ENCODE results near the gene IRAK4. TPM values are rescaled to one million over a fixed set of nuclear protein-coding genes. Genes with fewer than 3 reads are reported as not detected.
"Not testable (repeated sequence)": the region's sequence is repeated elsewhere in the genome, so short reads cannot be mapped to it uniquely, and the experiment has no call there.

The IRAK4 gene
- total and polyA plus RNA-seq, 5 donors, result 4.8 to 12.9 (median 8.7) TPM

DNA sequence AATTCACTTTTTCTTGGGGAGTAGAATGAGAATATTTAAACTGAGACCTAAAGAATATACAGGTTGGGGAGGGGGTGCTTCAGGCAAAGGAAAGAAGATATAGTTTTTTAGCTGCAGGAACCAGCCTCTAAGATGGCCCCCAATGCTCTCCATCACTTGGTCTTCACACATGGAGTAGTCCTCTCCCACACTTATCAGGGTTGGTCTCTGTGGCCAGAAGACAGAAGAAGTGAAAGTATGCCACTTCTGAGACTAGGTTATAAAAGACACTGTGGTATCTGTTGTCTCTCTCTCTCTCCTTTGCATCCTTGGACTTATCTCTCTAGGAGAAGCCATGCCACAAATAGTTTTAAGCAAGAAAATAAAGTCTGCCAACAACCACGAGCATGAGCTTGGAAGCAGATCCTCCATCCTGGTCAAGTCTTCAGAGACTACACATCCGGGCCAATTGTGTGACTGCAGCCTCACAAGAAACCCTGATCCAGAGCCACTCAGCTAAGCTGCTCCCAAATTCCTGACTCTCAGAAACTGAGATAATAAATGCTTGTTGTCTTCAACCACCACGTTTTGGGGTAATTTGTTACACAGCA is 18.1 kb upstream of the IRAK4 start:
- Histone ChIP-seq H3K27ac (ENCODE audit: low read length) (no peak overlapping the region), H3K9me3 (ENCODE audit: control insufficient read depth, low read length) (no peaks in the 10 kb centered on the region), H3K4me3 (ENCODE audit: low read length) (no peak overlapping the region), H3K27me3 (ENCODE audit: control insufficient read depth, insufficient read depth) (no peaks in the 10 kb centered on the region), H3K4me1 (ENCODE audit: control insufficient read depth, insufficient read depth, low read length) (no peaks in the 10 kb centered on the region)
- ATAC-seq (no peak), DNase-seq (no peak)
- WGBS, result 61% methylated on average over 3 of the region's 3 CpGs
- intact Hi-C loops (cut with DNase I), result no loop called here

DNA sequence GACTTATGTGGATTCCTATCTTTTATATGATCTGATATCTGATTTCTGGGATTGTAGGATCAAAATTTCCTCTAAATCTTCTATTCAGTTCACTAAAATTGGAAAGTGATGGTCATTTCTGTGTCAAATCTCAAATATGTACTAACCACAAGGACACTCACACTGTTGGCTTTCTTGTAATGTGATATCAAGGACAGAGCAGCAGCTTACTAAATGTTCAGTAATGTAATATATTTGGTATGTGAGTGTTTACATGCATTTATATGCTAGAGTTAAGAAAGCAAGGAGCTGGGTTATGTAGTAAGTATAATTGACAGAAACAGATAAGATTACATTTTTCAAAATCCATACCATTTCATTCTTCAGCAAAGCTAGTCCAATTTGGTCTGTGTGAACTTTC is 16.6 kb upstream of the IRAK4 start:
- H3K27me3 ChIP-seq (ENCODE audit: control insufficient read depth, insufficient read depth), result no peaks in the 10 kb centered on the region
- intact Hi-C loops (cut with DNase I), result no loop called here
- no peaks in the 10 kb centered on the region for H3K4me1 ChIP-seq (ENCODE audit: control insufficient read depth, insufficient read depth, low read length)
- no peak overlapping the region for H3K27ac ChIP-seq (ENCODE audit: low read length)
- ATAC-seq (no peak), DNase-seq (no peak)
- no peak overlapping the region for H3K4me3 ChIP-seq (ENCODE audit: low read length)
- no peaks in the 10 kb centered on the region for H3K9me3 ChIP-seq (ENCODE audit: control insufficient read depth, low read length)

DNA sequence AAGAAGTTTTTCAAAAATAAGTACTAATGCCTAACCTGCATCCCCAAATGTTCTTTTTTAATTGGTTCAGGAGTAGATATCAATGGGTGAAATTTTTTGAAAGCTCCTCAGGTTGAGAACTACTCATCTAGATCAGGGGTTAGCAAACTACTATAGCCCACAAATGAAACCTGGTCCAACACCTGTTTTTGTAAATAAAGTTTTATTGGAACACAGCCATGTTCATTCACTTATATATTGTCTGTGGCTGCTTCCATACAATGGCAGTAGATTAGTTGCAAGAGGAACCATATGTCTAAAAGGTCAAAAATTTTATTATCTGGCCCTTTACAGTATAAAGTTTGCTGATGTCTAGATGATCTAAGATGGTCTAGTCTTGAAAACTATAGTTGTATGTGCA is 13.9 kb upstream of the IRAK4 start:
- ATAC-seq, result no peak
- no peaks in the 10 kb centered on the region for H3K4me1 ChIP-seq (ENCODE audit: control insufficient read depth, insufficient read depth, low read length)
- H3K4me3 ChIP-seq (ENCODE audit: low read length), result no peak overlapping the region
- DNase-seq, result no peak
- no peak overlapping the region for H3K27ac ChIP-seq (ENCODE audit: low read length)
- no peaks in the 10 kb centered on the region for H3K9me3 ChIP-seq (ENCODE audit: control insufficient read depth, low read length)
- intact Hi-C loops (cut with DNase I), result no loop called here
- H3K27me3 ChIP-seq (ENCODE audit: control insufficient read depth, insufficient read depth), result no peaks in the 10 kb centered on the region

DNA sequence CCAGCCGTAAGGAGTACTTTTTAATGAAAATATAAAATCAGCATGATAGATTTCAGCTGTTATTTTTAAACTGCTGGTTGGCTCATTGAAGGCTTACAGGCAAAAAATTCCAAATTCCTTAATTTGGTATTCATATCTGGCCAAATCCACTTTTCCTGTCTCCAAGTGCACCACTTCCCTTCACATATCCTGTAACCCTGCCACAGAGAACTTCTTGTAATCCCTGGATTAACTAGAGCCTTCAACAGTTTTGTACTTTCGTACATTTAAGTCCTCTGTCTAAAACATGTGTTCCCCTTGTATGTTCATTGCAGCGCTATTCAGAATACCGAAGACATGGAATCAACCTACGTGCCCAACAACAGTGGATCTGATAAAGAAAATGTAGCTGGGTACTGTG is 9.7 kb upstream of the IRAK4 start:
- no peak overlapping the region for H3K27ac ChIP-seq (ENCODE audit: low read length)
- no peaks in the 10 kb centered on the region for H3K4me1 ChIP-seq (ENCODE audit: control insufficient read depth, insufficient read depth, low read length)
- H3K9me3 ChIP-seq (ENCODE audit: control insufficient read depth, low read length), result no peaks in the 10 kb centered on the region
- DNase-seq, result no peak
- H3K4me3 ChIP-seq (ENCODE audit: low read length), result no peak overlapping the region
- no peaks in the 10 kb centered on the region for H3K27me3 ChIP-seq (ENCODE audit: control insufficient read depth, insufficient read depth)
- intact Hi-C loops (cut with DNase I), result no loop called here
- WGBS, result 92% methylated on average over 5 of the region's 5 CpGs
- no peak for ATAC-seq

DNA sequence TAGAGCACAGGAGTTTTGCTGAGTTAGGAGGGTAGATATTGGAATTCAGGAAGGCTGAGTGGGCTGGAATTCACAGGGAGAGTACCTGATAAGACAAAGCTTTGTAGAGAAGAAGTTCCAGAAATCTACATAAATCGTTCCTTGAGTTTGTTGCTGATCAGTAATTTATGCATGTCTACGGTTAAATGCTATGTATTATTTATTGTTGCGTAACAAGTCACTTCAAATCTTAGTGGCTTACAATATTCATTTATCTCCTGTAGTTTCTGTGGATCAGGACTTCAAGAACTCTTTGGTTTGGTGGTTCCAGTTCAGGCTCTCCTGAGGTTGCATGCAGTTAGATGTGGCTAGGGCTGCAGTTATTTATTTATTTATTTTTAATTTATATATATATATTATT is 7.9 kb upstream of the IRAK4 start:
- WGBS, result 92% methylated on average over 3 of the region's 3 CpGs
- no peak for DNase-seq
- intact Hi-C loops (cut with DNase I), result no loop called here

DNA sequence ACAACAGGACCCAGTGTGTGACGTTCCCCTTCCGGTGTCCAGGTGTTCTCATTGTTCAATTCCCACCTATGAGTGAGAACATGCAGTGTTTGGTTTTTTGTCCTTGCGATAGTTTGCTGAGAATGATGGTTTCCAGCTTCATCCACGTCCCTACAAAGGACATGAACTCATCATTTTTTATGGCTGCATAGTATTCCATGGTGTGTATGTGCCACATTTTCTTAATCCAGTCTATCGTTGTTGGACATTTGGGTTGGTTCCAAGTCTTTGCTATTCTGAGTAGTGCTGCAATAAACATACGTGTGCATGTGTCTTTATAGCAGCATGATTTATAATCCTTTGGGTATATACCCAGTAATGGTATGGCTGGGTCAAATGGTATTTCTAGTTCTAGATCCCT is 7.4 kb upstream of the IRAK4 start:
- H3K9me3 ChIP-seq (ENCODE audit: control insufficient read depth, low read length); intact Hi-C loops (cut with DNase I); H3K4me1 ChIP-seq (ENCODE audit: control insufficient read depth, insufficient read depth, low read length); H3K27me3 ChIP-seq (ENCODE audit: control insufficient read depth, insufficient read depth); ATAC-seq; H3K27ac ChIP-seq (ENCODE audit: low read length); H3K4me3 ChIP-seq (ENCODE audit: low read length); DNase-seq: not testable (repeated sequence)
- WGBS, result over 99% methylated on average over 5 of the region's 6 CpGs

More for the DNA sequence above, 7.9 kb upstream of the IRAK4 start:
- no peak for ATAC-seq
- Histone ChIP-seq H3K9me3 (ENCODE audit: control insufficient read depth, low read length) (no peaks in the 10 kb centered on the region), H3K4me3 (ENCODE audit: low read length) (no peak overlapping the region), H3K27ac (ENCODE audit: low read length) (no peak overlapping the region), H3K27me3 (ENCODE audit: control insufficient read depth, insufficient read depth) (no peaks in the 10 kb centered on the region), H3K4me1 (ENCODE audit: control insufficient read depth, insufficient read depth, low read length) (no peaks in the 10 kb centered on the region)

DNA sequence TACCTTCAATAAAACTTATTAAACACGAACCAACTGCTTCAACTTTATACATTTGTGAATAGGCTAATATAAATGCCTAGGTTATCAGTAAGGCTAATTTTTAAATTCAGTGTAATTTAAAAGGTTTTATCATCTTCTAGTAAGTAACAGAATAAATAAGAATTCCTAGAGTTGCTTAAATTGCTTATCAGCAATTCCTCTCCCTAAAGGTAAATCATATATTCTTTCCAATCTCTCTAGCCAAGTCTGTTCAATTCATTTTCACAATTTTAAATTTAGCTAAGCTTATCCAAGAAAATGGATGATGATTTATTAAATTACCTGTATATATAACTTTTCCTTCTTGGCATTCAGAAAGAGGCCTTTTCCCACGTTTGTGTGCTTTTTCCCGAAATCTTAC is 4.7 kb upstream of the IRAK4 start:
- DNase-seq (no peak), ATAC-seq (no peak)
- H3K27ac ChIP-seq (ENCODE audit: low read length), result no peak overlapping the region
- no peak overlapping the region for H3K4me3 ChIP-seq (ENCODE audit: low read length)
- no peaks in the 10 kb centered on the region for H3K27me3 ChIP-seq (ENCODE audit: control insufficient read depth, insufficient read depth)
- peaks cover 2% of the 10 kb centered on the region for H3K4me1 ChIP-seq (ENCODE audit: control insufficient read depth, insufficient read depth, low read length)
- H3K9me3 ChIP-seq (ENCODE audit: control insufficient read depth, low read length), result no peaks in the 10 kb centered on the region
- WGBS, result 92% methylated on average over 3 of the region's 3 CpGs
- intact Hi-C loops (cut with DNase I), result no loop called here

DNA sequence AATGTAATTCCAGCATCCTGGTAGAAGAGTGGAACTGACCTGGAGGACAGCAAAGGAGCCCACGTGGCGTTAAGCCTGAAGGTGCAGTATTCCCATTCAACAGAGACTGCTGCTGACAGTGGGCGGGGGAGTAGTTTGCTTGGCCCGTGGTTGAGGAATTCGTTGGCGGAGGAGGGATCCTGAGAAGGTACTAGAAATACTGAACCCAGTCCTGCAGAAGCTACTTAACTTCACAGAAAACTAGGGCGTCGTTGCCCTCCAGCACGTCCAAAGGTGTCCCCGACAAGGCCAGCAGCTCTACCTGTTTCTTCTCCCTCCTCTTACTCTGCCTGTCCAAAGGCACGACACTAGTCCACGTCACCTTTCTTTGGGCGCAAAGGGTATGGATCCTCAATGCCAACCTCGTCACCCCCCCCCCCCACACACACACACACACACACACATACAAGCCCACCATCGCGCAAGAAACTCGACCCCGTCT is 464 bp upstream of the IRAK4 start:
- peaks cover 2% of the 10 kb centered on the region for H3K4me1 ChIP-seq (ENCODE audit: control insufficient read depth, insufficient read depth, low read length)
- peak overlapping the region; percentile 73 for H3K4me3 ChIP-seq (ENCODE audit: low read length)
- WGBS, result under 1% methylated on average over 18 of the region's 18 CpGs
- DNase-seq (peak in 2 of 3 donors; percentile 38 to 40), ATAC-seq (peak; percentile 32 to 53)
- H3K9me3 ChIP-seq (ENCODE audit: control insufficient read depth, low read length), result no peaks in the 10 kb centered on the region
- intact Hi-C loops (cut with DNase I), result no loop called here
- peak overlapping the region; percentile 52 for H3K27ac ChIP-seq (ENCODE audit: low read length)
- no peaks in the 10 kb centered on the region for H3K27me3 ChIP-seq (ENCODE audit: control insufficient read depth, insufficient read depth)

DNA sequence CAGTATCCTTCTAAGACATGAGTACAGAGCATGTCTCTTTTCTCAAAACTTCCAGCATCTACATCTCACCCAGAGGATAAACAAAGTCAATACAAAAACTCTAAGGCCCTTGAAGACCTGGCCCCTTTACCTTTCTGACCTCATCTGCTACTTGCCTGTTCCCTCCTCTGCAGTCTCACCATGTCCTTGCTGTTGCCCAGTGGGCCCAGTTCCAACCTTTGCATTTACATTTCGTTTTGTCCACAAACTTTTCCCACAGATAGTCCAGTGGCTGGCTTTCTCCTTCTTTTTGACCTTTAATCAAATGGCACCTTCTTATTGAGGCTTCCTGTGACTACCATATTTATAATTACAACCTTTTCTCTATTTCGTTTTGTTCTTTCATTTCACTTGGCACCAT is 1.6 kb downstream of the IRAK4 start:
- Histone ChIP-seq H3K4me1 (ENCODE audit: control insufficient read depth, insufficient read depth, low read length) (peaks cover 2% of the 10 kb centered on the region), H3K9me3 (ENCODE audit: control insufficient read depth, low read length) (no peaks in the 10 kb centered on the region), H3K27me3 (ENCODE audit: control insufficient read depth, insufficient read depth) (no peaks in the 10 kb centered on the region), H3K27ac (ENCODE audit: low read length) (no peak overlapping the region), H3K4me3 (ENCODE audit: low read length) (no peak overlapping the region)
- WGBS, result 80% methylated on average over 2 of the region's 2 CpGs
- no peak for ATAC-seq
- intact Hi-C loops (cut with DNase I), result no loop called here
- DNase-seq, result no peak

DNA sequence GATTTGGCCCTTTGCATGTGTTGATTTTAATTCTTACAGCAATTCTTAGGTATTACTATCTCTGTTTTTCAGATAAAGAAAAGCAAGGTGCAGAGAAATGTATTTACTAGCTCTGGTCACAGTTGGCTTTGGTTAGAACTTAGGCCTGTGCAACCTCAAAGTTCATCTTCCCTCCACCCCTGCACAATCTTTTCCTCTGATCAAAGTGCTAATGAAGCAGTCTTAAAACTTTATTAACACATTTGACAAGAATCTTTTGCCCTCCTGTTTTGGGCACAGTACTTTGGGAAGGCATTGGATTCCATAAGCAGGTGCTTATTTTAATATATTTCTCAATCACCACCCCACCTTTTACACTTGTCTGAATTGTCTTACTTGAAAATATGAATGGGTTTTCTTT is 2.7 kb downstream of the IRAK4 start:
- no peaks in the 10 kb centered on the region for H3K27me3 ChIP-seq (ENCODE audit: control insufficient read depth, insufficient read depth)
- peaks cover 2% of the 10 kb centered on the region for H3K4me1 ChIP-seq (ENCODE audit: control insufficient read depth, insufficient read depth, low read length)
- DNase-seq, result no peak
- intact Hi-C loops (cut with DNase I), result no loop called here
- H3K4me3 ChIP-seq (ENCODE audit: low read length), result no peak overlapping the region
- no peaks in the 10 kb centered on the region for H3K9me3 ChIP-seq (ENCODE audit: control insufficient read depth, low read length)
- ATAC-seq, result no peak
- H3K27ac ChIP-seq (ENCODE audit: low read length), result no peak overlapping the region

DNA sequence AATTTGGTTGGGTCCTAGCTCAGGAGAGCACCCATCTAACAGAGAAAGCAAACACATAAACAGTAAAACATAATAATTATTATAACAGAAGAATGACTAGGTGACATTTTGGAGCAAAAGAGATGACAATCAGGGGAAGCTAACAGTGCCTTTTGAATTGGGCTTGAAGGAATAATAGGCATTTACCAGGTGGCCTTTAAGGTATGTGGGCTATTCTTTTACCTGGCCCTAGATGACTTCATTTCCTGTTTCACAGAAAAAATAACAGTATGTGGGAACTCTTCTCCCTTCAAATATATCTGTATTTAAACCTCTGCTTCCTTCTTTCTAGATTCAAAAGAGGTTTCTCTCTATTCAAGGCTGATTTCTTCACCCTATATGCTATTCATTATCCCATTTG is 3.8 kb downstream of the IRAK4 start:
- ATAC-seq (no peak), DNase-seq (no peak)
- Histone ChIP-seq H3K4me1 (ENCODE audit: control insufficient read depth, insufficient read depth, low read length) (peaks cover 2% of the 10 kb centered on the region), H3K27me3 (ENCODE audit: control insufficient read depth, insufficient read depth) (no peaks in the 10 kb centered on the region), H3K27ac (ENCODE audit: low read length) (no peak overlapping the region), H3K4me3 (ENCODE audit: low read length) (no peak overlapping the region), H3K9me3 (ENCODE audit: control insufficient read depth, low read length) (no peaks in the 10 kb centered on the region)
- intact Hi-C loops (cut with DNase I), result no loop called here

DNA sequence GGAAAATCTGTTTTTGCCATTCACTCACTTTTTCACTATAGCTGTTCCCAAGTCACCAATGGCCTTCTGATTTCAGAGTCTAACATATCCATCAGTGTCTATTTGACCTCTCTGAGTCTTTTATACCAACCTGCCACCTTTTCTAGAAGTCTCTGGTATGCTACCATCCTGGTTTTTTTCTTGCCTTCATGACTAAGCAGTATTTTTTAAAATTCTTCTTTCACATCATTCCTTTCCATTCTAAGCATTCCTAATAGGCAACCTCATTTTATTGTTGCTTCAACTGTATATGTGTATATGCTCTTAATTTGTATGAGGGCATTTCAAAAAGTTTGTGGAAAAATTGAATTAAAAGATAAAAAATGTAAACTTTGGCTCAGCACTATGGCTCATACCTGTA is 5.0 kb downstream of the IRAK4 start:
- intact Hi-C loops (cut with DNase I), result no loop called here

More for the DNA sequence above, 5.0 kb downstream of the IRAK4 start:
- Histone ChIP-seq H3K4me1 (ENCODE audit: control insufficient read depth, insufficient read depth, low read length) (no peaks in the 10 kb centered on the region), H3K27me3 (ENCODE audit: control insufficient read depth, insufficient read depth) (no peaks in the 10 kb centered on the region), H3K9me3 (ENCODE audit: control insufficient read depth, low read length) (no peaks in the 10 kb centered on the region), H3K4me3 (ENCODE audit: low read length) (no peak overlapping the region), H3K27ac (ENCODE audit: low read length) (no peak overlapping the region)
- DNase-seq, result no peak
- no peak for ATAC-seq

All from right cardiac atrium (tissue), 5 donors.